ENCODE data around the gene RHOBTB1.

RHOBTB1 gene

GRCh38 chr10:60943316-60944057, 498 bp downstream of the RHOBTB1 start:
- intact Hi-C loops (cut with DNase I), result no loop called here

GRCh38 chr10:60942788-60943315, 1.1 kb downstream of the RHOBTB1 start:
- DNase-seq, result peak; percentile 23 to 91 (median 44)
- intact Hi-C loops (cut with DNase I), result no loop called here

More at GRCh38 chr10:60943316-60944057, 498 bp downstream of the RHOBTB1 start:
- peak; percentile 43 to 95 (median 65) for DNase-seq

GRCh38 chr10:60942134-60942787, 1.7 kb downstream of the RHOBTB1 start:
- no peak for DNase-seq
- intact Hi-C loops (cut with DNase I), result no loop called here

- intact Hi-C loops (cut with DNase I), result no loop called here
- DNase-seq, result no peak
Observed at GRCh38 chr10:60940446-60940845, 3.5 kb downstream of the RHOBTB1 start.

- DNase-seq, result no peak
- intact Hi-C loops (cut with DNase I), result no loop called here
Observed at GRCh38 chr10:60937784-60938654, 6.0 kb downstream of the RHOBTB1 start.

- peak in 1 of 10 donors; percentile 11 for DNase-seq
- intact Hi-C loops (cut with DNase I), result no loop called here
Observed at GRCh38 chr10:60937022-60937421, 7.0 kb downstream of the RHOBTB1 start.

- DNase-seq, result no peak
- intact Hi-C loops (cut with DNase I), result no loop called here
Observed at GRCh38 chr10:60934215-60935175, 9.5 kb downstream of the RHOBTB1 start.

- no peak for DNase-seq
- intact Hi-C loops (cut with DNase I), result no loop called here
Observed at GRCh38 chr10:60932756-60933155, 11.2 kb downstream of the RHOBTB1 start.

GRCh38 chr10:60930237-60930636, 13.7 kb downstream of the RHOBTB1 start:
- DNase-seq, result no peak
- intact Hi-C loops (cut with DNase I), result no loop called here

- intact Hi-C loops (cut with DNase I), result no loop called here
Observed at GRCh38 chr10:60921633-60922032, 22.4 kb downstream of the RHOBTB1 start.

GRCh38 chr10:60920479-60920878, 23.5 kb downstream of the RHOBTB1 start:
- intact Hi-C loops (cut with DNase I), result no loop called here
- DNase-seq, result no peak

More at GRCh38 chr10:60921633-60922032, 22.4 kb downstream of the RHOBTB1 start:
- DNase-seq, result peak in 1 of 10 donors; percentile 9

GRCh38 chr10:60919551-60919950, 24.4 kb downstream of the RHOBTB1 start:
- intact Hi-C loops (cut with DNase I), result no loop called here
- DNase-seq, result no peak

- intact Hi-C loops (cut with DNase I), result no loop called here
- DNase-seq, result no peak
Observed at GRCh38 chr10:60917331-60918280, 26.4 kb downstream of the RHOBTB1 start.

GRCh38 chr10:60916025-60916424, 28.0 kb downstream of the RHOBTB1 start:
- no peak for DNase-seq
- intact Hi-C loops (cut with DNase I), result no loop called here

- intact Hi-C loops (cut with DNase I), result no loop called here
- no peak for DNase-seq
Observed at GRCh38 chr10:60914690-60915141, 29.3 kb downstream of the RHOBTB1 start.

- intact Hi-C loops (cut with DNase I), result no loop called here
- no peak for DNase-seq
Observed at GRCh38 chr10:60913657-60914056, 30.3 kb downstream of the RHOBTB1 start.

GRCh38 chr10:60913071-60913470, 30.9 kb downstream of the RHOBTB1 start:
- intact Hi-C loops (cut with DNase I), result no loop called here
- DNase-seq, result no peak

- intact Hi-C loops (cut with DNase I), result no loop called here
- no peak for DNase-seq
Observed at GRCh38 chr10:60911715-60912114, 32.3 kb downstream of the RHOBTB1 start.
